BLaER1 treated with 17β-estradiol and CSF1 and Interleukin-3, amounts not matched to agents 10 nM and 100 nM (cell line): Measurements from ENCODE around the gene SLC34A2.
"Not testable (repeated sequence)": the region's sequence is repeated elsewhere in the genome, so short reads cannot be mapped to it uniquely, and the experiment has no call there.

Source experiments
- H3K27ac ChIP-seq, 11 experiments: shearing (Covaris generic); formaldehyde crosslinking; 2 replicates each; pipeline ENCODE4 v1.8.1; 2022
- H3K27me3 ChIP-seq, 11 experiments: shearing (Covaris generic); formaldehyde crosslinking; 2 replicates each; pipeline ENCODE4 v1.8.1; 2022
- H3K36me3 ChIP-seq, 11 experiments: shearing (Covaris generic); formaldehyde crosslinking; 2 replicates each; pipeline ENCODE4 v1.8.1; 2022
- H3K4me1 ChIP-seq, 10 experiments: shearing (Covaris generic); formaldehyde crosslinking; 2 replicates each; pipeline ENCODE4 v1.8.1; 2022
- H3K4me2 ChIP-seq, 11 experiments: shearing (Covaris generic); formaldehyde crosslinking; 2 replicates each; pipeline ENCODE4 v1.8.1; 2022
- H3K4me3 ChIP-seq, 10 experiments: shearing (Covaris generic); formaldehyde crosslinking; 2 replicates each; pipeline ENCODE4 v1.8.1; 2022
- H3K9ac ChIP-seq, 11 experiments: shearing (Covaris generic); formaldehyde crosslinking; 2 replicates each; pipeline ENCODE4 v1.8.1; 2022
- H3K9me3 ChIP-seq, 11 experiments: shearing (Covaris generic); formaldehyde crosslinking; replicated peaks in 1 of 11; 2 replicates each; pipeline ENCODE4 v1.8.1; 2022
- H4K20me1 ChIP-seq, 11 experiments: shearing (Covaris generic); formaldehyde crosslinking; 2 replicates each; pipeline ENCODE4 v1.8.1; 2022
- Cebpa-rat ChIP-seq, 11 experiments: shearing (Covaris generic); IDR thresholded peaks; 2 replicates each; pipeline ENCODE4 v1.8.1; 2022

SLC34A2 gene

GRCh38 chr4:25656031-25656430 lies 380 bp downstream of the SLC34A2 start:
- no peaks in the 10 kb centered on the region; a peak in 1 of 22 replicates for H4K20me1 ChIP-seq
- no peak overlapping the region for H3K9ac ChIP-seq
- no peaks in the 10 kb centered on the region for H3K36me3 ChIP-seq
- peaks cover 0 to 13% (median 8%) of the 10 kb centered on the region in 10 experiments; a peak in 10 of 20 replicates for H3K4me1 ChIP-seq
- no peak for TF ChIP-seq Cebpa-rat (IDR thresholded peaks at IDR 0.05)
- H3K27ac ChIP-seq, result no peak overlapping the region
- peak overlapping the region in 6 of 11 experiments; percentile 39 to 72 (median 50); a peak in 5 of 22 replicates for H3K4me2 ChIP-seq
- H3K27me3 ChIP-seq, result peaks cover 32 to 42% (median 34%) of the 10 kb centered on the region in 11 experiments
- H3K9me3 ChIP-seq, result peaks cover 8 to 19% (median 11%) of the 10 kb centered on the region in 11 experiments; a peak in 20 of 22 replicates
- H3K4me3 ChIP-seq, result no peak overlapping the region

DNA sequence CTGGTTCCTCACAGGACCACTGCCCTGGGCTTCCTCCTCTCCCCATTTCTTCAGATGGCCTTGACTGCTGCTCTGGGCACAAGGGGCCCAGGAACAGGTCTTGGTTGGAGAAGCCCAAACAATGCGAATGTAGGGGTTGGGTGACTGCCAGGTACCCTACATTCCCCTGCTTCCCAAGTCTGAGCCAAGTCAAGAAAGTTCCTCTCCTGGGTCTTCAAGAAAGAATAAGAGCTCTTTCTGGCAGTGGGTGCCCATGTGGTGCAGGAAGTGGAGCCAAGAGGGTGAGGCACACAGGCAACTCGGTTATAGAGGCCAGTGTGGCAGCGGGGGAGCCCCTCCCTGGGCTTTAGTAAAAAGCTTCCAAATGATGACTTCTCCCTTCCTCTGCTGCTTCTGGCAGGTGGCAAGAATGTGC lies 2.7 kb downstream of the SLC34A2 start:
- H3K9me3 ChIP-seq, result peaks cover 8 to 19% (median 11%) of the 10 kb centered on the region in 11 experiments; a peak in 20 of 22 replicates
- no peaks in the 10 kb centered on the region; a peak in 1 of 22 replicates for H4K20me1 ChIP-seq
- no peak for TF ChIP-seq Cebpa-rat (IDR thresholded peaks at IDR 0.05)
- H3K27ac ChIP-seq, result no peak overlapping the region
- no peak overlapping the region for H3K4me3 ChIP-seq
- no peak overlapping the region for H3K9ac ChIP-seq
- H3K4me2 ChIP-seq, result no peak overlapping the region
- H3K27me3 ChIP-seq, result peaks cover 32 to 39% (median 34%) of the 10 kb centered on the region in 11 experiments
- no peaks in the 10 kb centered on the region for H3K36me3 ChIP-seq
- peaks cover 0 to 13% (median 8%) of the 10 kb centered on the region in 10 experiments; a peak in 10 of 20 replicates for H3K4me1 ChIP-seq

DNA sequence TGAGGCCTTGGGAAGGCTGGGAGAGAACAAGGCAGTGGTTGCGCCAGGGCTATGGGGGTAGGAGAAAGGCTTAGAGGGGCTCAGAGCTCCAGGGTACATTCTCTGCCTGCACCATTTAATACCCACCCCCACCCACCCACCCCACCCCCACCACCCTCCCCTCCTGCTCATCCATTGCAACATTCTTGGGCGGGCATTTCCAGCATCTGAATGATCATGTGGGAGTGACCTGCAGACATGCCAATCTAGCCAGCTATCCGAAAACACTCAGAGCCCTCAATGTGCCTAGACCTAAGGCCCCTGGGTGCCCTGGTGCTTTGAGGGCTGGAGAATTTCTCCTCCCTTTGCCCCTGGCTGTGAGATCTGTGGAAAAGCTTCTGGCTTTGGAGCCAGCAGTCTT lies 3.1 kb downstream of the SLC34A2 start:
- no peak overlapping the region for H3K9ac ChIP-seq
- no peaks in the 10 kb centered on the region; a peak in 1 of 22 replicates for H4K20me1 ChIP-seq
- H3K27ac ChIP-seq, result no peak overlapping the region
- H3K9me3 ChIP-seq, result peaks cover 8 to 19% (median 11%) of the 10 kb centered on the region in 11 experiments; a peak in 20 of 22 replicates
- H3K4me1 ChIP-seq, result peaks cover 0 to 13% (median 8%) of the 10 kb centered on the region in 10 experiments; a peak in 10 of 20 replicates
- no peaks in the 10 kb centered on the region for H3K36me3 ChIP-seq
- H3K27me3 ChIP-seq, result peaks cover 32 to 35% (median 33%) of the 10 kb centered on the region in 11 experiments
- TF ChIP-seq Cebpa-rat (IDR thresholded peaks at IDR 0.05), result no peak
- no peak overlapping the region for H3K4me2 ChIP-seq
- H3K4me3 ChIP-seq, result no peak overlapping the region

DNA sequence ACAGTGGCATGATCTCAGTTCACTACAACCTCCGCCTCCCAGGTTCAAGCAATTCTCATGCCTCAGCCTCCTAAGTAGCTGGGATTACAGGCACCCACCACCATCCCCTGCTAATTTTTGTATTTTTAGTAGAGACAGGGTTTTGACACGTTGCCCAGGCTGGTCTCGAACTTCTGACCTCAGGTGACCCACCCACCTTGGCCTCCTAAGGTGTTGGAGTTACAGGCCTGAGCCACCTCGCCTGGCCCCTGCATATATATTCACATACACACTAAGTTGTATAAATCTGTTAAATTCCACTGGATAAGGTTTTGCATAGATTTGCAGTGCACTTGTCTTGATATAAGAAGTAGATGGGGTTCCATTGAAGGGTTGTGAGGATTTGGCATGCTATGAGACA lies 5.8 kb downstream of the SLC34A2 start:
- H3K4me2 ChIP-seq, H4K20me1 ChIP-seq, H3K27me3 ChIP-seq, H3K9me3 ChIP-seq, H3K9ac ChIP-seq, H3K4me3 ChIP-seq, H3K36me3 ChIP-seq, H3K27ac ChIP-seq, H3K4me1 ChIP-seq: not testable (repeated sequence)

DNA sequence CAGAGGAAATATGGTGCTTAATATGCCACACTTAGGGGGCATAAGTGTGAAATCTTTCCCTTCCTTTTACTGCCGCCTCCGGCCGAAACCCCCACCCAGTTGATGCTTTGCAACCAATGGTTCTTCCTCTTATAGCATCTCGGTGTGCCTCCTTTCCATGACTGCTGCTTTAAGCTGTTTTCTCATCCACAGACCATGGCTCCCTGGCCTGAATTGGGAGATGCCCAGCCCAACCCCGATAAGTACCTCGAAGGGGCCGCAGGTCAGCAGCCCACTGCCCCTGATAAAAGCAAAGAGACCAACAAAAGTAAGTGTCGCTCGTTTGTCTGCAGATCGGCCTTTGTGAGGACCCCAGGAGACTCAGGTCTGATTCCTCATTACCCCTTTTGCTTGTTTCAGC lies 6.7 kb downstream of the SLC34A2 start:
- Histone ChIP-seq H3K27me3 (no peaks in the 10 kb centered on the region), H3K4me3 (no peak overlapping the region)

GRCh38 chr4:25663781-25664180 lies 8.1 kb downstream of the SLC34A2 start:
- TF ChIP-seq Cebpa-rat (IDR thresholded peaks at IDR 0.05), result no peak
- Histone ChIP-seq H4K20me1 (no peaks in the 10 kb centered on the region), H3K4me1 (no peaks in the 10 kb centered on the region), H3K27ac (no peak overlapping the region), H3K36me3 (no peaks in the 10 kb centered on the region), H3K4me2 (no peak overlapping the region), H3K9me3 (no peaks in the 10 kb centered on the region), H3K9ac (no peak overlapping the region), H3K27me3 (no peaks in the 10 kb centered on the region), H3K4me3 (no peak overlapping the region)

More for the DNA sequence above, 6.7 kb downstream of the SLC34A2 start:
- no peaks in the 10 kb centered on the region for H3K9me3 ChIP-seq
- no peak overlapping the region for H3K4me2 ChIP-seq
- H3K9ac ChIP-seq, result no peak overlapping the region
- no peaks in the 10 kb centered on the region for H3K4me1 ChIP-seq
- H3K36me3 ChIP-seq, result no peaks in the 10 kb centered on the region
- H4K20me1 ChIP-seq, result no peaks in the 10 kb centered on the region
- H3K27ac ChIP-seq, result no peak overlapping the region
- no peak for TF ChIP-seq Cebpa-rat (IDR thresholded peaks at IDR 0.05)

DNA sequence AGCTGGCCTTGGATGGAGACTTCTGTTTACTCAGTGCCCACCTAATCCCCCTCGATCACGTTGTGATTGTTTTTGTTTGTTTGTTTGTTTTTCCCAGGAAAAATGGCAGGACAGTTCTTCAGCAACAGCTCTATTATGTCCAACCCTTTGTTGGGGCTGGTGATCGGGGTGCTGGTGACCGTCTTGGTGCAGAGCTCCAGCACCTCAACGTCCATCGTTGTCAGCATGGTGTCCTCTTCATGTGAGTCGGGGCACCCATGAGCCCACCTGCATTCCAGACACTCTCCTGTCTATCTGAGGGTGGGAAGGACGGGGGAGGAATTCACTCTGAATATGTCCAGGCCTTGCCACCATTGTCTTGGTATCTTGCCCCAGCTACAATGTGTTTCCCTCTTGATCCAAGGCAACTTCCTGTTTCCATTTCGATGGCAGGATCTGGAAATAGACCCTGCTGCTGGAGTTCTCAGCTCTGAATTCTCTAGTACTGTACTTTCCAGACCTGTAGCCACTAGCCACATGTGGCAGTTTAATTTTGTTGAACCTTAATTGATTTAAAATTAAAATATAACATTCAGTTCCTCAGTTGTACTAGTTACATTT lies 10.5 kb downstream of the SLC34A2 start:
- no peaks in the 10 kb centered on the region for H4K20me1 ChIP-seq

DNA sequence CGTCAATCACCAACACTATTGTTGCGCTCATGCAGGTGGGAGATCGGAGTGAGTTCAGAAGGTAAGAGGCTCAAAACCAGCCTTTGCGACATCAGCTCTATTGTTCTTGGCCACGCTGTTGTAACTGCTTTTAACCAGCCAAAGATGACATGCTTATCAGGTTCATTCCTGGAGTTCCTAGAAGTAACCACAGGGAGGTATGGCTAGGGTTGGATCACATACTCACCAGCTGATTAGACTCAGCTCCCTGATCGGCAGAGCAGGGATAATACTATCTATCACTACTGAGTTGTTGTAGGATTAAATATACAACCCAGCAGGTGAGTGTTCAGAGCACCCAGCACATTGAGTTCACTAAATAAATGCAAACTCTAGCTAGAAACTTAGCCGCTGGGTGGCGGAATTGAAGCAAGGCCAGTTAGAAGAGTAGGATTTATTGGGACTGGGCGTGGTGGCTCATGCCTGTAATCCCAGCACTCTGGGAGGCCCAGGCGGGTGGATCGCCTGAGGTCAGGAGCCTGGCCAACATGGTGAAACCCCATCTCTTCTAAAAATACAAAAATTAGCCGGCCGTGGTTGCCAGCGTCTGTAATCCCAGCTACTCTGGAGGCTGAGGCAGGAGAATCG lies 12.4 kb downstream of the SLC34A2 start:
- no peak overlapping the region for H3K9ac ChIP-seq
- no peak for TF ChIP-seq Cebpa-rat (IDR thresholded peaks at IDR 0.05)
- H3K27me3 ChIP-seq, result no peaks in the 10 kb centered on the region
- 0 out of 20 replicates have a peak, but pooled peaks cover 0 to 4% (median 0%) of the 10 kb centered on the region in 10 experiments for H3K4me1 ChIP-seq
- H4K20me1 ChIP-seq, result no peaks in the 10 kb centered on the region
- no peaks in the 10 kb centered on the region for H3K36me3 ChIP-seq
- peaks cover 0 to under 1% (median 0%) of the 10 kb centered on the region in 11 experiments; a peak in 1 of 22 replicates for H3K9me3 ChIP-seq
- H3K27ac ChIP-seq, result no peak overlapping the region
- no peak overlapping the region for H3K4me3 ChIP-seq
- H3K4me2 ChIP-seq, result no peak overlapping the region

More for the DNA sequence above, 10.5 kb downstream of the SLC34A2 start:
- no peak overlapping the region for H3K4me3 ChIP-seq
- no peaks in the 10 kb centered on the region for H3K36me3 ChIP-seq
- H3K4me1 ChIP-seq, result 0 out of 20 replicates have a peak, but pooled peaks cover 0 to 4% (median 0%) of the 10 kb centered on the region in 10 experiments
- no peak overlapping the region for H3K27ac ChIP-seq
- no peak overlapping the region for H3K9ac ChIP-seq
- H3K4me2 ChIP-seq, result no peak overlapping the region
- H3K27me3 ChIP-seq, result no peaks in the 10 kb centered on the region
- H3K9me3 ChIP-seq, result no peaks in the 10 kb centered on the region
- no peak for TF ChIP-seq Cebpa-rat (IDR thresholded peaks at IDR 0.05)

DNA sequence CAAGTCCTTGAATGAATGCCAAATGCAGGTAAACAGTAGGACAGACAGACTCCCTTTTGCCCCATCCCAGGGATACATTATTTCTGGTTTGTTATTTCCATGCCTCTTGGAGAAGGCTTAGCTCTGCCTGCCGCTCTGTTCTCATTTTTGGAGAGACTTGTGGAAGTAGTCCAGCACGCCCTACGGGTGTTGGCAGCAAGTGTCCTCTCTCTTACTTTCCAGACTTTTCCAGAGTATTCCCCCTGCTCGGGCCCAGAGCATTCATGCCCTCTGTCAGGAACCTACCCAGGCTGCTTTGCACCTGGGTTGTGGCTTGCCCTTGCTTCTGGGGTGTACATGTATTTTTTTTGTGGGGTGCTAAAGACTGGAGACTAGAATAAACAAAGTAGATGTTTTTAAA lies 15.3 kb downstream of the SLC34A2 start:
- 0 out of 20 replicates have a peak, but pooled peaks cover 0 to 4% (median 0%) of the 10 kb centered on the region in 10 experiments for H3K4me1 ChIP-seq
- TF ChIP-seq Cebpa-rat (IDR thresholded peaks at IDR 0.05), result no peak
- H3K27ac ChIP-seq, result no peak overlapping the region

More for the DNA sequence above, 15.3 kb downstream of the SLC34A2 start:
- H3K9ac ChIP-seq, result no peak overlapping the region
- no peaks in the 10 kb centered on the region for H3K27me3 ChIP-seq
- H3K36me3 ChIP-seq, result no peaks in the 10 kb centered on the region
- no peak overlapping the region for H3K4me2 ChIP-seq
- H3K4me3 ChIP-seq, result no peak overlapping the region
- peaks cover 0 to 10% (median 0%) of the 10 kb centered on the region in 11 experiments; a peak in 1 of 22 replicates for H3K9me3 ChIP-seq
- no peaks in the 10 kb centered on the region for H4K20me1 ChIP-seq
